Urinary bladder (tissue), 2 donors: Measurements from ENCODE around the gene DIS3L2. TPM values are rescaled to one million over a fixed set of nuclear protein-coding genes. Genes with fewer than 3 reads are reported as not detected.

ENCODE experiments used
- polyA plus RNA-seq: library from polyadenylated mRNA; stranded (reverse); fragments of 200-250 nt; gene quantifications from one replicate; pipeline ENCODE4 v1.2.3, GENCODE V29; 2013
- small RNA-seq: library from RNA; depleted of rRNA; stranded (forward); fragments of <200 nt; gene quantifications from one replicate; pipeline ENCODE3, GENCODE V24; 2014
- total RNA-seq: library from RNA; depleted of rRNA; stranded (reverse); fragments of >200 nt; gene quantifications from one replicate; pipeline ENCODE4 v1.2.3, GENCODE V29; 2014
- donor health status: healthy.

Gene DIS3L2
- total and polyA plus RNA-seq, 2 donors, result 15.0 to 33.6 TPM

Small RNAs within 50 kb of the gene (small RNA-seq; reads per million reads assigned to genes)
- gene AC068134.3 (not detected), gene AC068134.4 (not detected), gene MIR562 (not detected)

Other genes with a start within 250 kb of the DIS3L2 start
- 27.0 TPM for gene PDE6D, start 180.4 kb upstream of the DIS3L2 start, total RNA-seq
- 40.6 TPM for gene PDE6D, start 180.4 kb upstream of the DIS3L2 start, polyA plus RNA-seq
- gene COPS7B, start 175.3 kb upstream of the DIS3L2 start, total RNA-seq, result 32.1 TPM
- 33.2 TPM for gene COPS7B, start 175.3 kb upstream of the DIS3L2 start, polyA plus RNA-seq
- 1.4 TPM for gene NPPC, start 35.3 kb upstream of the DIS3L2 start, total RNA-seq
- 0.37 TPM for gene NPPC, start 35.3 kb upstream of the DIS3L2 start, polyA plus RNA-seq